TTC549 (cell line): ENCODE results near the gene CDC42BPB.

ENCODE experiments used
- FAIRE-seq: peaks from 2 replicates; lab custom pipeline; 2012; peaks lifted over from hg19 to GRCh38; lab: Jason Lieb, UNC

The CDC42BPB gene

DNA sequence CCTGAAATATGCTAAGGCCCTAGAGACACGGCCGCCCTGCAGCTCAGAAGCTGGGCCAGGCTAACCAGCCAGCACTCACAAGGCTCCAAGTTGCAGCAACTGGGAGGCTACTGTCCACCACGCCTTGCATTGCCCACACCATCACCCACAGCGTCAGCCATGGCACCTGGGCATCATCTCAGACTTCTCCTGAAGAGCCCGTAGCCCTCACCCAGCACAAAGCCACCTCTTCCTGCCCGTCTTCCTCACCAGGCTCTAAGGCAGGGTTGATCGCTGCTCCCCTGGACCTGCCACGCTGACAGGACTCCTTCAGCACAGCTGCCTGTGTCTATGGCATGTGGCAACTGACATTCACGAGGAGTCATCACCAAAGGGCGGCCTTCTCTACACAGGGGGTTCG lies 38.1 kb downstream of the CDC42BPB start:
- no peak for FAIRE-seq

DNA sequence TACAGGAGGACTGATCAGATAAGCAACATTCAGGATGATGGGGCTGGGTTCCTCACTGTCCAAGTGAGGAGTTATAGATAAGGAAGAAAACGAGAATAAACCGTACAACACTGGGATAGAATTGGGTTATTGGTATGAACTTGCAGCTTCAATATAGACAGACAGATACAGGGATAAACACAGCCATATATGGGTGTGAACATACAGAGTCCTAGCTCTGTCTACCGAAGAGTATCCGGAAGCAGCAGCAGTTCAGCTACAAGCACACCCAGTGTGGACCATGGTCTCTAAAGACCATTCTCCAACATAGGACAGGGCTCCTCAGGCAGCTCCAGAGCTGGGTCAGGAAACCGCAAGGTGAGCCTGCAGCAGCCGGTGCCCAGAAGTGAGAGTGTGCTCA lies 40.8 kb downstream of the CDC42BPB start:
- no peak for FAIRE-seq

DNA sequence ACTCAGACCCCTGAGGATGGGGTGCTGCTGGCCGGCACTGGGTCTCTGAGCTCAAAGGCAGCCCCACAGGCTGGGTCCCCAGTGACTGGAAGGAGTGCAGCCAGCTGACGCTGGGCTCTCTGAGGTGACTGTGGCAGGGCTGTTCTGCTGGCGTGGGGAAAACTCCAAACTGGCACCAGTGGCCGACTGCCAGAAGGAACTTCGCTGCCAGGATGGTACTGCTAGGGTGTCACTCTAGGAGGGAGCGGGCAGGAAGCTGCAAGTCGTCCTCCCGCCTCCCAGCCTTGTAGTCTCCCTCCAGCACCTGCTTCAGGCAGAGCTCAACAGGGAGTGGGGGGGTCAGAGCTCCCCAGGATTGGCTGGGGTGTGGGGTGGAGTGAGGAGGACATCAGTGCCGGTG lies 41.3 kb downstream of the CDC42BPB start:
- no peak for FAIRE-seq

DNA sequence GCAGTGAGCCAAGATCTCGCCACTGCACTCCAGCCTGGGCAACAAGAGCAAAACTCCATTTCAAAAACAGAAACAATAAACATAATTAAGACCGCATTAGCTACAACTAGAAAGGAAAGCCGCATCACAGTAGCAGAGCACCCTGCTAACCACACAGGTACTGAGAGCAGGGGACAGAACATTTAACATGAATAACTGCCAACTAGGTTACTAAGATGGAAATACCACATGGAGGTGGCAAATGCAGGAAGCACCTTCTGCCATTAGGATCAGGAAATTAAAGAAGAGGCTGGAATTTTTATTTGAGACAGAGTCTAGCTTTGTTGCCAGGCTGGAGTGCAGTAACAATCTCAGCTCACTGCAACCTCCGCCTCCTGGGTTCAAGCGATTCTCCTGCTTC lies 41.9 kb downstream of the CDC42BPB start:
- FAIRE-seq = no peak

DNA sequence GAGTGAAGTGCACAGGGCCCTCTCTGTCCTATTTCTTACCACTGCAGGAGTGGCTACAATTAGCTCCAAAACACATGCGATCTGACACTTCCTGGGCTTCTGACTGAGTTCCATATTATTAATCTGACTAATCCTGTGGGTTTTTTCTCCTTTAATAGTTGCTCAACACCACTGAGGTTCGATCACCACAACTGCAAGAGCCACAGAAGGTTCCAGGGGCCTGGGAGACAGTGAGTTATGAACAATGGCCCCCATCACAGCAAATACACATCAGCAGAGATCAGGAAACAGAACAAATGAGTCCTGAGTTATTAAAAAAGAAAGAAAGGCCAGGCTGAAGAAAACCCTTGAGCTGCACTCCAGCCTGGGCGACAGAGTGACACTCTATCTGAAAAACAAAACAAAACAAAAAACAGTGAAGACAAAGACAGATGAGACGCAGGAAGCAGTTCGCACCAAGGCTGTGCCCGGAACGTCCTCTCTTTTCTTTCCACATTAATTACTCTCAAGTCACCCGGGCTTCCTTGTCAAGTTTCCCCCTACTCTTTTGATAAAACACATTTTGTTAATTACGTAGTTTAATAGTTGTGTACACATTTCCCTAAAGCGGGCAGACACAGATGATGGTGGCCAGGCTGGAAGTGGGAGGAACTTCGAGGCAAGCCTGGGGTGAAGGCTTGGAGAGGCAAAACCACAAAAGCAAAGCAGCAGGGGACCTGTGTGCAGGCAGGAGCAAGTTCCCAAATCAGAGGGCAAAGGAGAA lies 42.7 kb downstream of the CDC42BPB start:
- FAIRE-seq = no peak

DNA sequence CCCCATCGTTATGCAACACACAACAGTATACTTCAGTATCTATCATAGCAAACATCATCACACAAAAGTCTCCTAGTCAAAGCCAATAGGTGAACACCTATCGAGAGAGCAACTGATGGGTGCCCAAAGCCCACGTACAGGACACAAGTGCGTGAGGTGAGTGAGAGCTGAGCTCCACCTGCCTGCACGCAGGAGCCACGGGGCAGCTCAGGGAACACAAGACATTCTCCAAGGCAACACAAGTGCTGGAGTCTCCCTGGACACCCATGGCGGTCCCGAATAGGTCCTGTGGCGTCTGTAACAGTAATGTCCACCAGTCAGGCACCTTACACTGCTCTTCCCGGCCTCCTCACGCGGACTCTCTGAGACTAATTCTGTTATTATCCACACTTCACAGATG lies 44.3 kb downstream of the CDC42BPB start:
- no peak for FAIRE-seq

DNA sequence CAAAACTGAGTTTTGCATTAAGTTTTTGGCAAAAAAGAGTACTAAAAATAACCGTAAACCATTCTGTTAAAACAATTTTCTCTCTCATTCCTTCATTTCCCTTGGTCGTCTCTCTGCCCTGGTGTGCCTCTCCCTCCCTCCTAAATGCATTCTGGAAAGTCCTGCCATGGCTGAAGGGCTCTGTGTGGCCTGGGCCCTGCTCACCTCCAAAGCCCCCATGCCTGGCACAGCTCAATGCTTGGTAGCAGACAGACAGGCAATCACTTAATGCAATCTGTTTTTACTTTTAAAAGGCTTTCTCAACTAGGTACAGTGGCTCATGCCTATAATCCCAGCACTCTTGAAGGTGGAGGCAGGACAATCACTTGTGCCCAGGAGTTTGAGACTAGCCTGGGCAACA lies 47.8 kb downstream of the CDC42BPB start:
- no peak for FAIRE-seq

DNA sequence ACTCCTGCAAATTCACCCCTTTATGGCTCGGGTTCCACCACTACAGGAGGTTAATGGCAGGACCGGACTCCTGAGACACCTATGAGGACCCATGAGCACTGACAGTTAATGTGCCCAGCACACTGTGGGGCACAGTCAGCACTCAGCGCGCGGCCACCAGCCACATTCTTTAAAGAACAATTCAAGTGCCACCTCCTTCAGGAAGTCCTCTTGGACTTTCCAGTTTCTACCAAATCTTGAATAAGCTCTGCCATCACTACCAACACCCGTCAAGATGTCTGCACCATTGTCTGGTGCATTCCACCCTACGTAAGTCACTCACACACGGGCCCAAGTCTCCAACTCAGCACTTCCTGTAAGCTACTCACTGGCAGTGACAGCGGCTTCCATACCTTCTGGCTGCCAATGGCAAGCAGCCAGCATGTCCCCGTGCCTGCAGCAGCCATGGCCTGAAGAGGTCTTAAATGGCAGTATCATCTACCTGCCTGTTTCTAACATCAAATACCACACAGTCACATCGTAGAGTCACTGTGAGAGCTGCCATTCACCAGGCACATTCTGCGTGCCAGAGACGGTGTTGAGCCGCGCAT lies 48.5 kb downstream of the CDC42BPB start:
- FAIRE-seq = no peak

DNA sequence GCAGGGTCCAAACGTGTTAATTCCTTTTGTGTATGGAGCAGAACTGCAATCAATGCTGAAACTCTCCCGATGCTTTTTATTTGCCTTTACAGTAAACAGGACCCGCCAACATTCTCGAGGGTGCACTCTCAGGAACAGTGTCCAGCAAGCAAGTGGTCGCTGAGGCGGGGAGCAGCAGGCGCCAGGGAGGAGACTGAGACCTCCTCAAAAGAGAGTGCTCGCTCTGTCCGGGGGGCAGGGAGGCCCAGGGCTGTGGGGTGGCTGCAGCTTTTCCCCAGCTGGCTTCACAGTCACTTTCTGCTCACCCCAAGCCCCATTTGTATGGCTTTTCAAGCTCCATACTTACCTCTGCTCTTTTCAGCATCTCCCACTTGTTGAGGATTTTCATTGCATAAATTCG lies 49.2 kb downstream of the CDC42BPB start:
- no peak for FAIRE-seq

DNA sequence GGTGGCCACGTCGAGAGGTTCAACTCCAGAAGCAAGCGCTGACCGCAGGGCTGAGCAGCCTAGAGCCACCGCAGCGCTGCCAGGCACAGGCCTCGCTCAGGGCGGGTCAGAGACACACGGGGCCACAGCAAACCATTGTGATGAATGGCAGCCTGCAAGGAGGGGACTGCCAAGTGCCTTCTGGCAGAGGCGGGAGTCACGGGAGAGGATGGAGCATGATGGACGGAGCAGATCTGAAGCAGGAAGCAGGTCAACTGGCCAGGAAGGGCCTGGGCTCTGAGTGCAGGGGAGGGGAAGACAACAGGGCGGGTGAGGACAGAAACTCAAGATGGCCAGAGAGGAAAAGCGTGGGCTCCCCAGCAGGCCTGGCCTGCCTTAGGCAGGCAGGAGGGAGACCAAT lies 49.8 kb downstream of the CDC42BPB start:
- FAIRE-seq = no peak

DNA sequence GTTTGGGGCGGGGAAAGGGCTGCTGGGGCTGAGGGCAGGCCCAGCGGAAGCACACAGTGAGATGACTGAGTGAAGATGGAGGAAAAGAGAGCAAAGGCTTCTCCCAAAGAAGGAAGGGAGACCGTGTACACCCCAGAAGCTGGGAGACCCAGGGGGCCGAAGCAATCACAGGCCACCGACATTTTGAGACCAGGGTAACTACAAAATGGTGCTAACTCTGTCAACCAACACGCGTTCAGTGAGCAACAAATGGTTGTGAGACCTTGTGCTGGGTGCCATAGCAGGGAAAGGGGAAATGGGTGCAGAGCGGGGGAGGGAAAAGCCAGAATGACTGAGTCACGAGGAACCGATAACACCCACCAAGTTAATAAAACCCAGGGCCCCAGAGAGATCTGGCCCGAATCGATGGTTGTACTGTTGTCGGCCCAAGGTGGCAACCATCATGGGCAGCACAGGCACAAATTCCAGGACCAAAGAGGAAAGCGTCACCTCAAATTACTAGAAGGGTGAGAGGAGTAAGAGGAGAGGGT lies 50.3 kb downstream of the CDC42BPB start:
- no peak for FAIRE-seq

DNA sequence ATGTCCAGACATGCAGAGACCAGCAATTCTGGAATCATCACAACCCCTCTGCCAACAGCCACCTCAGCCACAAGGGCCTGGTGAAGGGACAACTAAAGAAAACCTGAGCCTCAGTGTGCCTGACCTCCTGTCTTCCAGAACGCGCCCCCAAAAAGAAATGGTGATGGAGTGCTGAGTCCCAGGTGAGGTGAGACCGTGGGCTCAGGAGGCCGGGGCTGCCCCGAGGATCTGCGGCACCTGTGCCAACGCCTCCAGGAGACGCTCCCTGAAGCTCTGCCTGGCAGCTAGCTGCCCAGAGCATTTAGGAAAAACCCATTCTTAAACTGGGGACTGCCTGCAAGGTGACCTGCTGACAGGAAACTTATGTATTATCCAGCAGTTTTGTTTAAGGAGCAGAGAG lies 51.2 kb downstream of the CDC42BPB start:
- no peak for FAIRE-seq

DNA sequence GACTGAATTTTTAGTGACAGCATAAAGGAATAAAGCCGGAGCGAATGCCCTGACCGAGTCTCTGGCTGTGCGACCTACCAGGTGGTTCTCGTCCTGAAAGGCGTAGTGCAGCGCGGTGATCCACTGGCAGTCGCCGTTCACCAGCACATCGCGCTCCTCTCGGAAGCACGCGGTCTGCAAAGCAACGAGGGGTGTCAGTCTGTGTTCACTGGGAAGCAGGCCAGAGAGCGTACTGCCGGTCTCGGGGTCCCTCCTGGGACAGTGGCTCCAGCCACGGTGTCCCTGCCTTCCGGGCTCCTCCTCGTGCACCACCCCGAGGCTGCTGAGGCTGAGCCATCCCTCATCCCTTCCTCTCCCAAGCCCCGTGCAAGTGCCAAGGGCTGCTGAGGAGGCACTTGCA lies 53.5 kb downstream of the CDC42BPB start:
- no peak for FAIRE-seq

DNA sequence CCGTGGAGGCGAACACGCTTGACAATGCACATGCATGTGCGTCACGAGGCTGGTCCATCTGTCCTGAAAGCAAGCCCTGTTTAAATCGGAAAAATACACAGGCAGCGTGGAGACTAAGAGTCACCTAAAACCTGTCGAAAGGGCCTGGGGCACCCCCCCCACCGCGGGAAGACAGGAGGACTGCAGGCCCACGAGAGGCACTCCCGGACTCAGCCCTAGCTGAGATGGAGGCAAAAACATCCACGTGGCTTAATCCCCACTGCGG lies 54.1 kb downstream of the CDC42BPB start:
- FAIRE-seq = no peak

DNA sequence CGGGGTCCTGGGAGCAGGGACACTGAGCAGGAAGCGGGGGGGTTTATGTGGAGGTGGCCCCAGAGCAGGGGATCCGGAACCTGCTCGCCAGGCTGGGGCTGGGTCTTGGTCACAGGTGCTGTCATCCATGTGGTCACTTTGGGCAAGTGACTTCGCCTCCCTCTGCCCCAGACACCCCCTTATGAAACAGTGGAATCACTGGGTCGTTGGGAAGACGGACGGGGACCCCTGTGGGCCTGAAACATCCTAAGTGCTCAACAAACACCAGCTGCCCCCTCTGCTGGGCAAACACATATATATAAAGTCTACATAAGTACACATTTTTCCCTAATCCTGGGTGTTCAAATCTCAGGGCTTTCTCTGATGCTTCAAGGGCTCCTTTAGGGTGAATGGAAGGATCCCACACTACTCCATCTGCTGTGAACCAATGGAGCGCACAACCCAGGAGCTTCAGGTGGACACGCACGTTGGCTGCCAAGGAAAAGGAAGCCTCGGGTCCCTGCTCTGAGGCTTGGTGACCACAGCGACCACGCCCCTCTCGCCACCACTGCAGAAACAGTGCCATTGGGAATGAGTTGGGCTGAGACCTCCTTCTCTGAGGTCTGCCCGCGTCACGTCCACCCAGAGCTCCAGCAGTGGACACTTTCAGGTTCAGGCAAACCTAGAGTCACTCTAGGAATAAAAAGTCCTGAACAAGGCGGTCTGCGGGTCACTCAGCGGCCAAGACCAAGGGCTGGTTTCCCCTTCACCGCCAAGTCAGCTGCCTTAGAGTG lies 54.6 kb downstream of the CDC42BPB start:
- FAIRE-seq = no peak

DNA sequence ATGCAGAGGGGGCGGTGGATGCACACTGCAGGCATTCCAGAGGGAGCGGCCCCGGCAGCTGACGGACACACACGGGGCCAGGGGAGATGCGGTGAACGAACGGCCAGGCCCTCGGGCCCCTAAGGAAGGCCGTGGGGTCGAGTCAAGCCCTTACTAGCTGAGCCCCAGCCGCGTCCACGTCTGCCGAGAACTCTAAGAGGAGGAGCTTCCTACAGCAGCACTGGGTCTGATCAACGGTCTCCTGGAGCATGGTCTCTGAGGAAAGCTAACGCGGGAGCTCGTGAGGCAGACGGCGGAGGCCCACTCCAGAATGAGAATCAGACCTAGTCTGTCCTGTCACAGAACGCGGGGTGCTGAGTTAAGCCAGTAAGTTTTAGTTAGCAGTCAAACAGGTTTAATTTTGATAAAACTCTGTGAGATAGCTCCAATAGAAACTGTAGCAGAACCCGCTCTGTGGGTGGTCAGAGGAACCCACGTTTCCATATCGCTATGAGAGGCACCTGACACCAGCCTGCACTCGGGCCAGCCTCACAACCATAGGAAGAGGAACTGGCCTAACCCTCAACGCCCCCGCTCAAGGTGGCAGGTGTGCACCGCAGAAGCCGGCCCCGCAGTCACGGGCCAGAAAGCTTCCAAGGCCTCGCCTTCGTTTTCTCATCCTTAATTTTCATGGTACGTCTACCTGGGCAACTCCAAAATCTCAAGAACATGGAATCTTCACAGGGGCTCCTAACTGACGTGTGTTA lies 55.5 kb downstream of the CDC42BPB start:
- FAIRE-seq = no peak

DNA sequence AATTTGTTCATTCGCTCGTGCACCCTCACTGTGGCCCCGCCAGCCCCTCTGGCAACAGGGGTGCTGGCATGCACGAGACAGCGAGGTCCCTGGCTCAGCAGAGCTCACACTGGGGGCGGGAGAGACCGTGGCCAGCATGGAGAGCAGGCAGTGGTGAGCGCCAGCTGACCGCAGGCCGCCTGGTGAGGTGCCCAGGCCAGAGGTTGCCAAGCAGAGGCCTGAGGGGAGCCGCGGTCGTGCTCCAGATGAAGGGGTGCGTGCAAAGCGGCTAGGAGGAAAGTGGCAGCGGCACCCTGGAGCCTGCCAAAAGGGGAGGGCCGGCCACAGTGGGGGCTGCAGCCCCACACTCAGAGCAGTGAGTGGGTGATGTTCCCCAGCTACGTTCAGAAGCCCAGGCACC lies 56.1 kb downstream of the CDC42BPB start:
- no peak for FAIRE-seq

DNA sequence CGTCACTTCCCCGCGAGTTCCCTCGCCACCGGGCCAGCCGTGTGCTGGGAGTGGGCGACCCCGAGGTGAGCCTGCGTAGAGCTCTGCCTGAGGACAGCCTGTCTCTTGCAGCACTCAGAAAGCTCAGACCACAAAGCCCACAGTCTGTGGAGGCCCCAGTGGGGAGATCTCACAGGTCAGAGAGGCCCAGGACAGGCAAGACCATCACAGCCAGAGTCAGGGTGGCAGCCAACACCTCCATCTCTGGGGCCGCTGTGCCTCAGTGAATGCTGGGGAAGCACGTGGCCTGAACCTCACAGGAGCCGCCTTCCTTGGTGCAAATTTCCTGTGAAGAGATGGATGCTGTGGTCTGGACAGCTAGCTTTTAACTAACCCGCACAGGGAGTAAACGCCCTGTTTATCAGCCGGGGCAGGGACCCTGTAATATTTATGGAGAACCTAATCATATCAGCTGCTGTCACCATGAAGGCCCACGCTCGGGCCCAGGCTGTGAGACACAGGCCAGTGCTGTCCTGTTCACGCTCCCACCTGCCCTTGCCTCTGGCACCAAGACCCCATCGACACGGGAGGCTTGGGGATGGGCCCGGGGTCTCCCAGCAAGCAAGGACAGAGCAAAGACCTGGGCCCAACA lies 56.9 kb downstream of the CDC42BPB start:
- no peak for FAIRE-seq

DNA sequence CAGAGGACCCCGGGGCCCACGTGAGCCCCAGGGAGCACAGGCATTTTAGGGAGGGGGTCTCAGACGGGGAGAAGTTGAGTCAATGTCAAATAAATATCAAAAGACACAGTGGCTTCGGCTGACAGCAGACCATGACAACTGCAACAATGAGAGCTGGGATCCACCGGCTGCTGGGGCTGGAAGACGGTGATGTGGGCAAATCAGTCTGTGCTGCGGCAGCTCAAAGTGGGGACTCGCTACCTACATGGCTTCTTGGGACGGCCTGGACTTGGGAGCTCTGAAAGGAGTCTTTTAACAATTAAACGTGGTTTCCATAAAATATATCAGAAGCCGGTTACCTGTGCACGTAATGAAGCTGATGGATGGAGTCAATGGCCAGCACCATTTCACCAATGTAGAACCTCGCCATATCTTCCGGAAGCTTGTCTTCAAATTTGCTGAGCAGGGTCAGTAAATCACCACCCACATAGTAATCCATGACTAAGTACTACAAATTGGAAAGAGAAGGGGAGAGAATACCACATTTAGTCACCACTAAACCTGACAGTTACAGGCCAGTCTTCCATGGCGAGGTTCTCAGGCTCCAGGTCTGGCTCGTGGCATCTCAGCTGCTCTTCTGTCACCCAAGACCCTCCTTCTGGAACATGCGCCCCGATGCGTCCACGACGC lies 58.0 kb downstream of the CDC42BPB start:
- FAIRE-seq = no peak

DNA sequence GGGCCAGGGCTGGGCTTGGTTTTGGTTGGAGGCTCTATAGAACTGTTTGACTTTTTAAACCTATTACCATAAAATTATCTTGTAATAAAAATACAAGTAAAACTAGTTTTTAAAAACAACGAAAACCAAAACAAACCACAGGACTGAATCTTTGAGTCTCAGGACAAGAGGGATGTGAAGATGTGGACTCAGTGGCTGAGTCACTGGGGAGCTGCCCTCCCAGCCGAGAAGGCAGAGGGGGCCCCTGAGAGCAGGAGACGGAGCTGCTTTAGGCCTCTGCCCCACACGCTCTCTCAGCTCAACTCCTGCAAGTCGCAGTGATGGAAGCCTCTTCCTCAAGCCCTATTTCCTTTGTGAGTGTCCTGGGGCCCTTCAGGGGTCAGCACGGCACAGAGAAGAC lies 59.0 kb downstream of the CDC42BPB start:
- no peak for FAIRE-seq

DNA sequence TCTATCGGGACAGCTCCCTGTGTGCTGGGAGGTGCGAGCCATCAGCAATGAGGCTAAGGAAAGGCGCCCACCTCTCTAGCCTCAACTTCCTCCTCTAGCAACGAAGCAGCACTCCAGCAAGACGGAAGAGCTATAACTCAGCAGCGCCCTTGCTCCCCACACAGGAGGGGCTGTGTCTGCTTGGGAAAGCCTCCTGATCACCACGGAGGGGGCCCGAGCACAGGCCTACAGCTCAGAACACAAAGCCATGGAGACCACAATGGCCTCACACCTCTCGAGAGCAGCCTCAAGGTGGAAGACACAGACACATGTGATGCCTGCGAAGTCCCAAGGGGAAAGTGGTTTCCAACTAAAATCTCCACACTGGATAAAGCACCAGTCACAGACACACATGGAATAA lies 60.4 kb downstream of the CDC42BPB start:
- FAIRE-seq = no peak

DNA sequence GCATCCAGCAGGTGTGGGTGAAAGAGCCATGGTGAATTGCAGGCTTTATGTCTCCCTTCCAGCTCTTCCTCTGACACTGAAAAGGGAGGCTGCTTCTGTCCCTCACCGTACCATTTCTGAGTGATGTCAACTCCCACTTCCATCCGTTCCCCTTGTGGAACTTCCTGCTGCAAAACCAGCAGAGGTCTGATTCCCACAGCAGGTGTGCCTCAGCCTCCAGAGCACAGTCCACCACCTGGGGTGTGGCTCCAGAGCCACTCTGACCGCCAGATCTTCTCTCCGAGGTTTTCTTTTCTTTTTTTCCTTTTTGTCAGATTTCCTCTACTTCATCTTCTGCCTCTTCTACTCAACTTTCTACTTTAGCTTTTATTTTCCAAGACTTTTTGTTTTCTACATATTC lies 62.7 kb downstream of the CDC42BPB start:
- no peak for FAIRE-seq
